Ovary (tissue), 9 donors: ENCODE data around the gene ELAVL1. TPM values are rescaled to one million over a fixed set of nuclear protein-coding genes. Genes with fewer than 3 reads are reported as not detected.

Source experiments
- DNase-seq, 5 donors: peaks; one replicate each; pipeline ENCODE4 v3.0.0-alpha.2; 2019 to 2020
- H3K27ac ChIP-seq, 2 donors: fragments of 200-600 bp; one replicate each; pipeline versions ENCODE4 v1.5.1 to v1.8.0; 2019 to 2022
- H3K27me3 ChIP-seq: fragments of 200-600 bp; one replicate; pipeline ENCODE4 v1.8.0; 2022
- H3K36me3 ChIP-seq: fragments of 200-600 bp; sonication (generic); one replicate; pipeline ENCODE4 v1.5.1; 2019
- H3K4me1 ChIP-seq: one replicate; pipeline ENCODE4 v1.8.1; 2013; ENCODE audit warnings: mild to moderate bottlenecking, moderate library complexity; ENCODE audit not compliant: insufficient read depth
- H3K4me3 ChIP-seq: fragments of 200-600 bp; sonication (generic); one replicate; pipeline ENCODE4 v1.5.1; 2017
- H3K9me3 ChIP-seq, 2 donors: fragments of 200-600 bp in 1 of 2; sonication (generic) in 1 of 2; one replicate each; pipeline versions ENCODE4 v1.5.1 to v1.8.1; 2013 to 2019; ENCODE audit warnings: mild to moderate bottlenecking in 1 of 2, moderate library complexity in 1 of 2
- EP300 ChIP-seq: sonication (generic); formaldehyde crosslinking; IDR thresholded peaks from one replicate; pipeline ENCODE4 v1.6.1; 2017; ENCODE audit warnings: antibody characterized with exemption
- POLR2A ChIP-seq: fragments of 450-650 bp; IDR thresholded peaks from one replicate; pipeline ENCODE4 v1.6.1; 2017; ENCODE audit warnings: antibody characterized with exemption, mild to moderate bottlenecking, moderate library complexity
- WGBS, 3 donors: extraction: QIAGEN DNeasy Blood & Tissue Kit in 1 of 3; methylation state at CpG; one replicate each; pipeline versions ENCODE4 v1.1.5 to v1.1.7; 2013 to 2017; 5-methylcytosine and 5-hydroxymethylcytosine counted together
- intact Hi-C, 4 donors: fragments of 100-400 bp; cut with DNase I; formaldehyde crosslinking; loops; one replicate each; pipeline versions ENCODE4 v1.11.0 to v1.15.1; 2022 to 2023
- polyA plus RNA-seq, 2 donors: library from polyadenylated mRNA; stranded (reverse); fragments of 200-250 nt in 1 of 2; fragments of 350-450 nt in 1 of 2; fragmentation: Illumina TruSeq in 1 of 2; extraction: RNeasy Lipid Tissue Mini Kit (QIAGEN cat#74804) in 1 of 2; gene quantifications; one replicate each; pipeline ENCODE4 v1.2.3, GENCODE V29; 2013 to 2014
- total RNA-seq, 7 donors: library from RNA; depleted of rRNA in 2 of 7; stranded (reverse); fragments of >200 nt in 2 of 7; fragmentation: NEBNext Ultra II Directional in 3 of 7; extraction: Animal tissue kit (Norgen Biotek cat#: 25700) in 3 of 7; gene quantifications; one replicate each; pipeline versions ENCODE4 v1.1.0 to v1.2.4, GENCODE V29; 2016 to 2023
- TF ChIP-seq, protein P1 (sequence below), 3 donors: fragments of 450-650 bp in 2 of 3; fragments of 200-600 bp in 1 of 3; IDR thresholded peaks; one replicate each; pipeline versions ENCODE4 v1.5.1 to v1.8.0; 2016 to 2022; ENCODE audit warnings: antibody characterized with exemption in 3 of 3, mild to moderate bottlenecking in 1 of 3
- donor health status: DM: no; HTN: no; CAD: no; lungs with moderate emphysema.
- donor health status: DM: no; HTN: no; CAD: no.
- donor health status: Bipolar disorder and iron deficiency.
- donor health status: DM: yes; HTN: yes; CAD: no.
- donor health status: DM: no; HTN: no; CAD: no.
- donor health status: DM: yes; HTN: yes; CAD: no.

Gene ELAVL1
- total and polyA plus RNA-seq, 9 donors, result 13.8 to 78.4 (median 63.5) TPM

DNA sequence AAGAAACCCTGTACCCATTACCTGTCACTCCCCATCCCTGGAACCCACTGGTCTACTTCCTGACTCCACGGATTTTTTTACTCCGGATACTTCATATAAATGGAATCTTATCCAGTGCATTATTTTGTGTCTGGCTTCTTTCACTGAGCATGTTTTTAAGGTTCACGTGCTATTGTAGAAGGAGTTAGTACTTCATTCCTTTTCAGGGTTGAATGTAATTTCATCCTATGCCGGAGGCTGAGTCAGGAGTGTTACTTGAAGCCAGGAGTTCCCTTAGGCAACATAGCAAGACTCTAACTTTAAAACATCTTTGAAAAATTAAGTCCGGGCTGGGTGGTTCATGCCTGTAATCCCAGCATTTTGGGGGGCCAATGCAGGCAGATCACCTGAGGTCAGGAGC, 17.9 kb upstream of the ELAVL1 start:
- DNase-seq, result no peak

DNA sequence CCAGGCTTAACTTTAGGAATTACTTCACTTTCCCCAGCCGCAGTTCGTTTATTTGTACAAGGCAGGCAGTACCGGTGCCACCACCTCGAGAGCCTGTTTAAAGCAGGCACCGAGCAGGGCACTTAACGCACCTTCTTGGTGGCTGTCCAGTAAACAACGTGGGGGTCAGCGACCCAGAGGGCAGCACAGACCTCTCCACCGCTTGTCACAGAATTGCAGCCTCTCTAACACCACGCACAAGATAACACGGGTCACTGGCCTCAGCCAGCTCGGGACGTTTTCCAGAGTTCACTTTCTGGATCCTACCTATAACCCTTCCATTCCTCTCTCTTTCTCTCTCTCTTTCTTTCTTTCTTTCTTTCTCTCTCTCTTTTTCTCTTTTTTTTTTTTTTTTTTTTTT, 16.8 kb upstream of the ELAVL1 start:
- H3K36me3 ChIP-seq, result no peaks in the 10 kb centered on the region
- intact Hi-C loops, result no loop called here
- H3K4me1 ChIP-seq, result no peaks in the 10 kb centered on the region
- 80 to 85% (median 83%) methylated on average over 13 of the region's 13 CpGs for WGBS, 3 donors
- H3K9me3 ChIP-seq, result no peaks in the 10 kb centered on the region
- H3K4me3 ChIP-seq, result no peak overlapping the region
- H3K27ac ChIP-seq, result no peak overlapping the region
- no peak for DNase-seq
- TF ChIP-seq, protein P1, sequence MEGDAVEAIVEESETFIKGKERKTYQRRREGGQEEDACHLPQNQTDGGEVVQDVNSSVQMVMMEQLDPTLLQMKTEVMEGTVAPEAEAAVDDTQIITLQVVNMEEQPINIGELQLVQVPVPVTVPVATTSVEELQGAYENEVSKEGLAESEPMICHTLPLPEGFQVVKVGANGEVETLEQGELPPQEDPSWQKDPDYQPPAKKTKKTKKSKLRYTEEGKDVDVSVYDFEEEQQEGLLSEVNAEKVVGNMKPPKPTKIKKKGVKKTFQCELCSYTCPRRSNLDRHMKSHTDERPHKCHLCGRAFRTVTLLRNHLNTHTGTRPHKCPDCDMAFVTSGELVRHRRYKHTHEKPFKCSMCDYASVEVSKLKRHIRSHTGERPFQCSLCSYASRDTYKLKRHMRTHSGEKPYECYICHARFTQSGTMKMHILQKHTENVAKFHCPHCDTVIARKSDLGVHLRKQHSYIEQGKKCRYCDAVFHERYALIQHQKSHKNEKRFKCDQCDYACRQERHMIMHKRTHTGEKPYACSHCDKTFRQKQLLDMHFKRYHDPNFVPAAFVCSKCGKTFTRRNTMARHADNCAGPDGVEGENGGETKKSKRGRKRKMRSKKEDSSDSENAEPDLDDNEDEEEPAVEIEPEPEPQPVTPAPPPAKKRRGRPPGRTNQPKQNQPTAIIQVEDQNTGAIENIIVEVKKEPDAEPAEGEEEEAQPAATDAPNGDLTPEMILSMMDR (IDR thresholded peaks at IDR 0.05), result no peak
- TF ChIP-seq EP300 (no peak), POLR2A (no peak)
- H3K27me3 ChIP-seq, result no peaks in the 10 kb centered on the region

More for the DNA sequence above, 17.9 kb upstream of the ELAVL1 start:
- no peak overlapping the region for H3K27ac ChIP-seq
- H3K36me3 ChIP-seq, result no peaks in the 10 kb centered on the region
- no peaks in the 10 kb centered on the region for H3K9me3 ChIP-seq
- intact Hi-C loops, result no loop called here
- TF ChIP-seq, protein P1 (IDR thresholded peaks at IDR 0.05), result no peak
- TF ChIP-seq POLR2A (no peak), EP300 (no peak)
- H3K4me3 ChIP-seq, result no peak overlapping the region
- H3K27me3 ChIP-seq, result no peaks in the 10 kb centered on the region
- H3K4me1 ChIP-seq, result no peaks in the 10 kb centered on the region
- 81 to 86% (median 84%) methylated on average over 5 of the region's 5 CpGs for WGBS, 3 donors

DNA sequence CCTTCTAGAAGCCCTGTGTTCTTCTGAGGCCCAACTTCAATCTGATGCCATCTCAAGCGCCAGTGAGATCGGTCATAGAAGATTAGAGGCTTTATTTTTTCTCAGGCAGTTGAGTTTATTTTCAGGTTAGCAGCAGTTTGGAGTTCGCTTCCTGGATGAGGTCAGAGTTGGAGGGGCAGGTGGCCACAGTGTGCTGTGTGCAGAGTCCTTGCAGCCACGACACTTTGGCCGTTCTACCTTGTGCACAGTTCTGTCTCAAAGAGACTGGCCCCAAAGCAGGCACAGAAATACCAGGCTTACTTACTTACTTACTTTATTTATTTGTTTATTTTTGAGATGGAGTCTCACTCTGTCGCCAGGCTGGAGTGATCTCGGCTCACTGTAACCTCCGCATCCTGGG, 15.9 kb upstream of the ELAVL1 start:
- DNase-seq, result no peak
- Histone ChIP-seq H3K9me3 (no peaks in the 10 kb centered on the region), H3K36me3 (no peaks in the 10 kb centered on the region), H3K27me3 (no peaks in the 10 kb centered on the region), H3K27ac (no peak overlapping the region), H3K4me1 (no peaks in the 10 kb centered on the region), H3K4me3 (no peak overlapping the region)
- intact Hi-C loops, result no loop called here
- TF ChIP-seq POLR2A, result no peak
- TF ChIP-seq, protein P1 (IDR thresholded peaks at IDR 0.05), result no peak
- no peak for TF ChIP-seq EP300
- 88 to 90% (median 89%) methylated on average over 8 of the region's 8 CpGs for WGBS, 3 donors

DNA sequence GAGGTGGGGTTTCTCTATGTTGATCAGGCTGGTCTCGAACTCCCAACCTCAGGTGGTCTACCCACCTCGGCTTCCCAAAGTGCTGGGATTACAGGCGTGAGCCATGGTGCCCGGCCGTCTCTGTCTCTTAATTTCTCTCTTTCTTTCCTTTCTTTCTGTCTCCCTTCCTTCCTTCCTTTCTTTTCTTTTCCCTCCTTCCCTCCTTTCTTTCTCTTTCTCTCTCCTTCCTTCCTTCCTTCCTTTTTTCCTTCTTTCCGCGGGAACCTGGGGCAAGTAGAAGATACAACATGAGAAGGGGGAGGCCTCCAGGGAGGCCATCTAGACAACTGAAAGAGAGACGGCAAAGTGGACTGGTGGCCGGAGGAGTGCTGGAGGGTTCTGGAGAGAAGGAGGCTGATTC, 15.2 kb upstream of the ELAVL1 start:
- WGBS, 3 donors, result 69 to 81% (median 76%) methylated on average over 9 of the region's 9 CpGs

More for the DNA sequence above, 15.2 kb upstream of the ELAVL1 start:
- Histone ChIP-seq H3K4me3 (no peak overlapping the region), H3K4me1 (no peaks in the 10 kb centered on the region), H3K9me3 (no peaks in the 10 kb centered on the region), H3K36me3 (no peaks in the 10 kb centered on the region), H3K27me3 (no peaks in the 10 kb centered on the region), H3K27ac (no peak overlapping the region)
- intact Hi-C loops, result no loop called here
- DNase-seq, result no peak
- no peak for TF ChIP-seq POLR2A
- no peak for TF ChIP-seq EP300
- TF ChIP-seq, protein P1 (IDR thresholded peaks at IDR 0.05), result no peak
